Muscle layer of duodenum (tissue), 2 donors: Measurements from ENCODE around the gene ITGA2.

Experiments
- H3K27ac ChIP-seq: one replicate; pipeline ENCODE4 v1.7.0; 2013; ENCODE audit warnings: mild to moderate bottlenecking, low read length
- H3K27me3 ChIP-seq: one replicate; pipeline ENCODE4 v1.7.0; 2013; ENCODE audit warnings: low read depth, mild to moderate bottlenecking, control low read depth, low read length
- H3K36me3 ChIP-seq, 2 donors: one replicate each; pipeline ENCODE4 v1.7.0; 2013; ENCODE audit warnings: low read length in 2 of 2, control low read depth in 1 of 2, mild to moderate bottlenecking in 1 of 2; ENCODE audit not compliant: insufficient read depth in 2 of 2, control insufficient read depth in 1 of 2
- H3K4me1 ChIP-seq, 2 donors: one replicate each; pipeline ENCODE4 v1.7.0; 2013; ENCODE audit warnings: low read length in 2 of 2, mild to moderate bottlenecking in 2 of 2, control low read depth in 1 of 2, moderate library complexity in 1 of 2; ENCODE audit not compliant: insufficient read depth in 2 of 2, control insufficient read depth in 1 of 2
- H3K4me3 ChIP-seq, 2 donors: one replicate each; pipeline ENCODE4 v1.7.0; 2013; ENCODE audit warnings: low read length in 2 of 2, low read depth in 1 of 2, mild to moderate bottlenecking in 1 of 2
- H3K9me3 ChIP-seq, 2 donors: one replicate each; pipeline ENCODE4 v1.7.0; 2013; ENCODE audit warnings: low read length in 2 of 2, control low read depth in 1 of 2, mild to moderate bottlenecking in 1 of 2; ENCODE audit not compliant: control insufficient read depth in 1 of 2
- donor health status: healthy.

ITGA2 gene

DNA sequence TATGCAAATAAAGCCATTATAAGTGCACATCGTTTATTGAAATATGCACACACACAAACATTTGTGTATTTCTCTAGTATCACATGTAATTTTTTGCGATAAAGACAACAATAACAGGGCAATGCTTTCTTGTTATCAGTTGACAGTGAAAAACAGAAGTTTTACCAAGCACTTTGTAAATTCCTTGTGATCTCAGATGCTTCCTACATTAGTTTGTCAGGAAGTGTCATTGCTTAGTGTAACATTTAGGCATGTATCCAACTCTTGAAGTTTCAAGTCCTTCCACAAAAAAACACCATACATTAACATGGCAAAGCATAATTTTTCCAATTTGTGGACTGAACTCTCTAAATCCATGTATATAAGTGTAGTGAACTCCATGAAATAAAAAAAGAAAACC, 74.0 kb downstream of the ITGA2 start:
- Histone ChIP-seq H3K9me3 (no peaks in the 10 kb centered on the region), H3K27ac (no peak overlapping the region), H3K36me3 (no peaks in the 10 kb centered on the region), H3K27me3 (no peaks in the 10 kb centered on the region), H3K4me3 (no peak overlapping the region), H3K4me1 (no peaks in the 10 kb centered on the region)

DNA sequence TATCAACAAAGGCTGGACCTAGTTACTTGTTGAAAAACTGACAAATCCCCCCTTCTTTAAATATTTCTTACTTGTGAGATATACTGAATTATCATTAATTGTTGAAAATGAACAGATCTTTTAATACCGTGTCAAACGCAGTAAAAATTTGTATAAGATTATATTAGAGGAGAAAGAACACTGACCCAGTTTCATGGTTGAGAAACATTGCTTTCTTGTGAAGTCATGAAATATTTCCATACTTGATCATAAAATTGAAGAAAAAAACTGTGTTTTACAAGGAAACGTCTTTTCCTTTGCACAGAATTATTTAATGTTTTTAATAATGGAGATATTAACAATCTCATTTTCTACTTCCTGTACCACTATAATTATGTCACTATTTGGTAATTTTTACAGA, 74.6 kb downstream of the ITGA2 start:
- Histone ChIP-seq H3K9me3 (no peaks in the 10 kb centered on the region), H3K4me3 (no peak overlapping the region), H3K27me3 (no peaks in the 10 kb centered on the region), H3K4me1 (no peaks in the 10 kb centered on the region), H3K36me3 (no peaks in the 10 kb centered on the region), H3K27ac (no peak overlapping the region)

- Histone ChIP-seq H3K4me1 (no peaks in the 10 kb centered on the region), H3K9me3 (no peaks in the 10 kb centered on the region), H3K36me3 (no peaks in the 10 kb centered on the region), H3K4me3 (no peak overlapping the region), H3K27ac (no peak overlapping the region), H3K27me3 (no peaks in the 10 kb centered on the region)
These were observed 76.9 kb downstream of the ITGA2 start for GRCh38 chr5:53066088-53066487.

- Histone ChIP-seq H3K27me3 (no peaks in the 10 kb centered on the region), H3K27ac (no peak overlapping the region), H3K36me3 (no peaks in the 10 kb centered on the region), H3K4me1 (no peaks in the 10 kb centered on the region), H3K9me3 (no peaks in the 10 kb centered on the region), H3K4me3 (no peak overlapping the region)
These were observed 78.5 kb downstream of the ITGA2 start for GRCh38 chr5:53067641-53068040.

DNA sequence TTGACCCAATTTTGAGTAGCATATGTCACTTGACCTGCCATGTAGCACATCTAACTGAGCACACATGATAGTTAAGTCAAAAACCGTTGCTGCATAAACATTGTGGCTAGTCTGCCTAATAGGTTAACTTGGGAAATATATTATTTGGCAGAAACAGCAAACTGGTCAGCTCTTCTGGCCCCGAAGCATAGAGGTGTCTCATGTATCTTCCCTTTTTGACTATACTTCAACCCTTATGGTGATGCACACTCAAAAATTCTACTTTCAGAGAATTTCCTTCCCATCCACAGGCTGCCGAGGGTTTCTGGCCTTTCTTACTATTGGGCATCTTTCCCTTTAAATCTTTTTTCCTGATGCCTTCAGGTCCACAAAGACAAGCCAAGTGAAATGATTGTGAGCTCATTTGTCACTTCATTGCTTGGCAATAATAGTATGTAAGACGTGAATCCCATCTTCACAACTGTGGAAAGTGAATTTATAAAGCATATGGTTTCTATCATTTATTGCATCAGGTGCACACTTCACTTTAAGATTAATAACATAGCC, 79.2 kb downstream of the ITGA2 start:
- H3K27me3 ChIP-seq: no peaks in the 10 kb centered on the region
- no peaks in the 10 kb centered on the region for H3K4me1 ChIP-seq
- H3K36me3 ChIP-seq: no peaks in the 10 kb centered on the region
- no peak overlapping the region for H3K4me3 ChIP-seq
- no peaks in the 10 kb centered on the region for H3K9me3 ChIP-seq
- H3K27ac ChIP-seq: no peak overlapping the region

DNA sequence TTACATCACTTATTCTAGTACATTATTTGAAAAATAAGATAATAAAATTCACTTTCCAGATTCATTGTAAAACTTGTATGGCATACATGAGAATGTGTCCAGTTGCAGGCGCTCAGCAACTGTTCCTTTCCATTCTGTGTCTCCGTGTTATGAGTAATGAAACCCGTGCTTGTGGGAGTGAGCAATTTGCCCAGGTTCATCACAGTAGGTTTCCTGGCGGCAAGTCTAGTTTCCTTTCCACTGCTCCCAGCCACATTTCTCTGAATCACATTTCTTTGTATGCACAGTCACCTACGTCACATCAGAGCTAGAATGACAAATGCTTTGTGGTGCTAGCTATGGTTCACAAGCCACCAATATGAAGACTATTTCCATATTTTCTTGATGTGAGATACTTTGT, 80.5 kb downstream of the ITGA2 start:
- H3K9me3 ChIP-seq: no peaks in the 10 kb centered on the region
- H3K4me3 ChIP-seq: no peak overlapping the region
- no peaks in the 10 kb centered on the region for H3K36me3 ChIP-seq
- no peaks in the 10 kb centered on the region for H3K27me3 ChIP-seq
- H3K4me1 ChIP-seq: no peaks in the 10 kb centered on the region
- H3K27ac ChIP-seq: no peak overlapping the region

GRCh38 chr5:53071298-53071697, 82.1 kb downstream of the ITGA2 start:
- H3K36me3 ChIP-seq: peaks cover 0 to 4% of the 10 kb centered on the region in 2 donors
- no peak overlapping the region for H3K4me3 ChIP-seq
- no peak overlapping the region for H3K27ac ChIP-seq
- no peaks in the 10 kb centered on the region for H3K9me3 ChIP-seq
- H3K27me3 ChIP-seq: no peaks in the 10 kb centered on the region
- no peaks in the 10 kb centered on the region for H3K4me1 ChIP-seq

GRCh38 chr5:53071738-53072137, 82.6 kb downstream of the ITGA2 start:
- Histone ChIP-seq H3K27me3 (no peaks in the 10 kb centered on the region), H3K27ac (no peak overlapping the region), H3K4me3 (no peak overlapping the region), H3K4me1 (no peaks in the 10 kb centered on the region), H3K9me3 (no peaks in the 10 kb centered on the region), H3K36me3 (peaks cover 0 to 4% of the 10 kb centered on the region in 2 donors)

DNA sequence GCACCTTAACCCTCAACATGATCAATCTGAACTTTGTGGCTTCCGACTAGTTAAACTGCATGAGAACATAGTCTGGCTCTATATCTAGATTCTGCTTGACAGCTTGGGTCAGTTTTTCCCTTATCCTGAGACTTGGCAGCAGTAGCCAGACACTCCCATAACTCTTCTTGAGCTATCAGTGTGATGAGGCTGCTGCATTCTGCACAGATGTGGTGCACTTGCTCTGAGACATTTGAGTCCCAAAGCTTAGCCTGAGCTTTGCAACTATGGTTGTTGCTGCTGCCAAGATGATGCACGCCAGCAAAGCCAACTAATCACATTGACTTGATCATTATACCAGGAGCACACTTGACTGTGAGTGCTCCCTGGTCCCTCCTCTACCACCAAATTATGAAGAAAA, 84.2 kb downstream of the ITGA2 start:
- Histone ChIP-seq H3K4me3 (no peak overlapping the region), H3K27ac (no peak overlapping the region), H3K36me3 (peaks cover 0 to 4% of the 10 kb centered on the region in 2 donors), H3K4me1 (no peaks in the 10 kb centered on the region), H3K9me3 (no peaks in the 10 kb centered on the region), H3K27me3 (no peaks in the 10 kb centered on the region)

DNA sequence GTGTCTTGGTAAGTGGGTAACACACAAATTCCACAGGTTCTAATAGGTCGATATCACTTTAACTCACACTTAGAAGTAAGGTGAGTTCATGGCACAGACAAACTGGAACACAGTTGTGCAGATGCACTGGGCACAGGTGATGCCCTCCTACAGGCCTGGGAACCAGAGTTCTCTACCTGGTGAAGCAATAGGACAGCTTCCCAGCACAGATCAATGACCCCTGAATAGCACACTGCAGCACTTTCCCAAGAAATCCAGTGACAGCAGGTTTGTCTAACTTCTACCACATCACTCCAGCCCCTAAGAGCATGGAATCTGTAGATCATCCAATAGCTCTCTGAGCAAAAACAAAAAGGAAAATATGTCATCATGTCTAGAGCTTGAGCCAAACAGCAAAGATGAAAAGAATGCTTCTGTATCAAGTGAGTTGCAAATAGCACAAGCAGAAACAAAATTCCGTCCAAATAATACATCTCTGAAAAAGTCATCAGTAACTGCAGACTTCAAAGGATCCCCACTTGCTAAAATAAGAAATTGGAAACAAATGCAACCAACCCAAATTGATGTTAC, 86.9 kb downstream of the ITGA2 start:
- Histone ChIP-seq H3K36me3 (peaks cover 0 to 4% of the 10 kb centered on the region in 2 donors), H3K4me3 (no peak overlapping the region), H3K4me1 (no peaks in the 10 kb centered on the region)

DNA sequence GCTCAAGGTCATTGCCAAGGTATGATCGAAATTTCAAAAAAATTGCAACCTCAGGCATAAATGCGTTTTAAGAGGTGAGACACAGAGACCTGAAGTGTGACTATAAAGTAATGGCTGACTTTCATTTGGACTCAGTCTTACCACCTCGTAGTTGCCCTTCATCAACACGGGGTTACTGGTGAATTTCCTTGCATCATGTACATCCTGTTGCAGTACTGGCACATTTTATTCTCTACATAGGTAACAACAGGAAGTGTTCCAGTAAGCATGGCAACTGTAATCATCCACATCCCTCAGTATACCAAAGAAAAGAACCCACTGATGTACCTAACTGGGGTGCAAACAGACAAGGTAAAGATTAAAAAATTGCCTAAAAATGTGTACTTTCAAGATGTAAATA, 91.1 kb downstream of the ITGA2 start:
- Histone ChIP-seq H3K27ac (no peak overlapping the region), H3K27me3 (no peaks in the 10 kb centered on the region), H3K4me1 (no peaks in the 10 kb centered on the region), H3K36me3 (peaks cover 0 to 4% of the 10 kb centered on the region in 2 donors), H3K4me3 (no peak overlapping the region), H3K9me3 (no peaks in the 10 kb centered on the region)

More for the DNA sequence above, 86.9 kb downstream of the ITGA2 start:
- no peaks in the 10 kb centered on the region for H3K27me3 ChIP-seq
- no peak overlapping the region for H3K27ac ChIP-seq
- no peaks in the 10 kb centered on the region for H3K9me3 ChIP-seq

- Histone ChIP-seq H3K9me3 (no peaks in the 10 kb centered on the region), H3K4me1 (no peaks in the 10 kb centered on the region), H3K4me3 (no peak overlapping the region), H3K27ac (no peak overlapping the region), H3K36me3 (no peaks in the 10 kb centered on the region), H3K27me3 (no peaks in the 10 kb centered on the region)
These were observed 94.8 kb downstream of the ITGA2 start for GRCh38 chr5:53083927-53084326.
